NCI-H2196 treated with DMSO at 0.1 percent for 48 hours (cell line): ENCODE results near the gene NFU1.
A peak's percentile ranks its signal among the peaks of the same experiment; 100 is the strongest.

Source experiments
- DNase-seq: peaks from one replicate; lab custom pipeline; 2025; ENCODE audit not compliant: unreplicated experiment; lab: John Stamatoyannopoulos, UW

Gene NFU1

GRCh38 chr2:69436938-69437750, at the start of gene NFU1:
Gene NFU1, minus strand, starts transcription at chr2:69437435. Its CDS starts 13 bp downstream, at chr2:69437422.
- DNase-seq: peak; percentile 53

- DNase-seq: no peak
Measured at GRCh38 chr2:69483696-69484095, 46.5 kb upstream of the NFU1 start.

GRCh38 chr2:69483024-69483423, 45.8 kb upstream of the NFU1 start:
- DNase-seq: no peak

DNA sequence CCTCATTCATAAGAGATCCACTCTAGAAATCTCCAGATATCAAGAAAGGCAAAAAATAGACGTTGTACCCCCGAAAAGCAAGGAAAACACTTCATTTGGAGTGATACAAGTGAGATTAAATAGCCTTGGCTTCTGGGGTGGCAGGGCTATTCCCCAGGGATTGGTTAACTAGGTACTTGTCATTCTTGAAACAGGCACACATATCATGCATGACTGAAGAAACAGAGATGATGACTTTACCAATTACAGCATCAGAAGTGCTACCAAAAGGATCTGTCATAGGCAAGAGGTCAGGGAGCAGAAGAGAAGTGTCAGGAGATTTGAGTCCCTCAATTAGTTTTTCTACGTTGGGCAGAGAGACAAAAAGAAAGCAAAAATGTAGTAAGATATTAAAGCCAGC, 45.2 kb upstream of the NFU1 start:
- no peak for DNase-seq

GRCh38 chr2:69481421-69481820, 44.2 kb upstream of the NFU1 start:
- no peak for DNase-seq

- no peak for DNase-seq
Measured at GRCh38 chr2:69477627-69478026, 40.4 kb upstream of the NFU1 start.

DNA sequence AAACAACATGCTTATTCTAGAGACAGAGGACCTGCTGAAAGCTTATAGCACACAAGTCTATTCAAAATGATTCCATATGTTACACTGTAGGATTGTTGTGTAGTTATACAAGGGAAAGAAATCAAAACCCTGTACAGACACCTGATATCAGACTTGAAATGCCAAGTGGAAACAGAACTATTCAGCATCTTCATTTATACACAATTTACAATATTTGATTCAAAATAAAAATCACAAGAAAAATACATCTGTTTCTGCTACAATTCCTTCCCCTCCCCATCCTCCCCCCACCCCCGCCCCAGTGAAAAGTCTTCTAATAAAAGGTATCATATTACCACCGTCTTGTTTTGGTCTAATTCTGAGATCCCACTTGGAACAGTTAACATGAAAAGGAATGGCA, 37.5 kb upstream of the NFU1 start:
- no peak for DNase-seq

- DNase-seq: no peak
Measured at GRCh38 chr2:69471793-69472192, 34.6 kb upstream of the NFU1 start.

GRCh38 chr2:69470911-69471310, 33.7 kb upstream of the NFU1 start:
- no peak for DNase-seq

GRCh38 chr2:69469784-69470183, 32.5 kb upstream of the NFU1 start:
- DNase-seq: no peak

GRCh38 chr2:69469375-69469774, 32.1 kb upstream of the NFU1 start:
- DNase-seq: no peak

DNA sequence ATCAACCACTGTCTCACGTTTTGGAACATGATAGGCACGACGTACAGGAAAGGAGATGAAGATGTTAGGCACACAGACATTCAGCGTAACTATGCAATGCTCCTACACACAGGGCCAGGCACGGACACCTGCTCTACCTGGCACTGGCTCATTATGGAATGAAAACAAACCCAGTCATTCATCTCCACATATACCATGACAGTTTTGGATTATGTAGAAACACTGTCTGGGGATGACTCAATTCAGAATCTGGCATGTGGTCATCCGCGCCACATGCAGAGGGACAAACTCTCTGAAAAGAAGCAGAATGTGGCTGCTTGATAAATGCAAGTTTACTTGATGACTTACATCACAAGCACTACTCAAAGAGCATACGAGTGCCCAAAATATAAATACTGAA, 29.5 kb upstream of the NFU1 start:
- DNase-seq: no peak

DNA sequence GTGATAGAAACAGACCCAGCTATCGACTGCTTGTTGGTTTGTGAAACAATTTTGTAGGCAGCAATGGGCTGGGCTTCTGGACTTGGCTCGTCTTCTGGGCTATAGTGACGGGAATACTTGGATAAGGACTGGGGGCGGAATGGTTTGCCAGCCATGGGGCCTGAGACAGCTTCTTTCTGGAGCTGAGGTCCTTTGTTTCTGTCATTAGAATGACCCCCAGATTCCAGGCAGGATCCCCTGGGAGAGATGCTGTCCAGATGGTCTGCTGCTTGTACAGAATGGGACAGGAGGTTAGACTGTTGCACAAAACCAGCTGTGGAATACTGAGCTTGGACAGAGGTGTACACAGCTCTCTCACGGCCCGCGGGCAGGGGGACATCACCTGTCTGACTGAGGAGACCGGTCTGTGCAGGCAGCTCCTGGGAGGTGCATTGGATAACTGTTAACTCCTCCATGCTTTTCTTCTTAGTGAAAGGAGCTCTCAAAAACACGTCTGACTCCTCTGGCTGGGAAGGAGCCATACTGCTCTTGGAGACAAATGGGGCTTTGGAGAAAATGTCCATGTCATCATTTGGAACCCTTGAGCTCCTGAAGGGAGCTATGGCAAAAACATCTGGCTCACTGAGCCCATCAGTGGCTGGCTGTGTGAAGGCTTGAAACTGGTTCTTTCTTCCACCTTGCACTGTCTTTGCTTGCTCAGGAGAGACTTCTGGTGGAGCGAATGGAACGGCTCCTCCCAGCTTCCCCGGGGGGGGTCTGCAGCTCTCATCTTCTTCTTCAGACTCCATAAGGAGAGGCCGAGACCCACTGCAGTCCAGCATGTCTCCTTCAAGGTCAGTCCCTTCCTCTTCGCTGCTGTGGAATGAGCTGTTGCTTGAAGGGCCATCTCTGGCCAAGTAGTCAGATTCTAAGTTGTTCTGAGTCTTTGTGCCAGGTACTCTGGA, 28.6 kb upstream of the NFU1 start:
- no peak for DNase-seq

DNA sequence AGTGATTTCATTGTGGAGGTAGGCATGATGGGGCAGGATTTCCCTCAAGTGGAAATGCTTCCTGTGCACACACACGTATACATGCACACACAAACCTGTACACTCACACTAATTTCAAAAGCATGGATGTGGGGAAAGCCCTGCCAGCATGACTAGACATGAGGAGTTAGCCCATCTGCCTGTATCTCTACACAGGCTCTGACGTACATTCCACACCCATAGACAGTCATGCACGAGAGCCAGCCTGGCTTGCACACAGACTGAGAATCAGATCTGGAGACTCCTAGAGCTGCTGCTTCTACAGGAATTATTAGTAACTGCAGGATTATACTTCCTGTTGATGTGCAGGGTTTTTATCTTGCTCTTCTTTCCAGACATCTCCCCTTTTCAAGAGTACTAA, 27.3 kb upstream of the NFU1 start:
- no peak for DNase-seq

GRCh38 chr2:69462780-69463179, 25.5 kb upstream of the NFU1 start:
- no peak for DNase-seq

- DNase-seq: no peak
Measured at GRCh38 chr2:69461404-69461803, 24.2 kb upstream of the NFU1 start.

DNA sequence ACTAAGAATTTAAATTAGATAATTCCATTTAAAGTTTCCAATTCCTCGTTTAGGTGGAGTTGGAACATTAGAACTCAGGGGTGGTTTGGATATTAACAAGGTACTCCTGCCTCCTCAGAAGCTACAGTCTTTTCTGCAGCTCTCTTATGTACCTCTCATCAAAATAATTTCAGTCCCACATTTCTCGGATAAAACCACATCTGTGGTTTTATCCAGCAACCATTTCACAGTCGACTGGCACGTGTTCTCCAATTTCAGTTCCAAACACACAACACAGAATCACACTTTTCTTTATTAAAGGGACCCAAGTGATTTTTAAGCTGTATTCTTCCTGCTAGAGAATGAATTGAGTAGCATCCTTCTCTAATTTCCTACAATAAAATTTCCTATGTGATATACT, 22.7 kb upstream of the NFU1 start:
- no peak for DNase-seq

DNA sequence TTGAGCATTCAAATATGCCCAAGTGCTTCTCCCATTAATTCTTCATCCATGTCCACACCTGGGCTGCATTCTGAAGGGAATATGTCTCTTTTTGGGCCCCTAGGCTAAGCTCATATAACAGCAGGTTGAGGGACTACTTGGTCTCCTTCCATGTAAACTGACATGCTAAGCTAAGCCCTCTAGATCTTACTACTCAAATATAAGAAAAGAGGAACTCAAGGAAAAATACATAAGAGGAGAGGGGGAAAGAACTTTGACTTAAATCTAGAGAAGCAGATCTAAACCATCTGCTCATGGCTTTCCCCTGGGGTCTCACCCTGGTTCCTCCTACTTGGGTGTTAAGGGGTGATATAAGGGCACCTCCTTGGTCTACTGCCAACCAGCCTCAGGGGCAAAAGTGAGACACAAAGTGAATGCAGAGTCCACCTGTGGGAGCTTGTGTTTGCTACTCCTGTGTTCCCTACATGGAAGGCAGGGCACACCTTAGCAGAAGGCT, 19.8 kb upstream of the NFU1 start:
- no peak for DNase-seq

GRCh38 chr2:69456154-69456553, 18.9 kb upstream of the NFU1 start:
- DNase-seq: no peak

DNA sequence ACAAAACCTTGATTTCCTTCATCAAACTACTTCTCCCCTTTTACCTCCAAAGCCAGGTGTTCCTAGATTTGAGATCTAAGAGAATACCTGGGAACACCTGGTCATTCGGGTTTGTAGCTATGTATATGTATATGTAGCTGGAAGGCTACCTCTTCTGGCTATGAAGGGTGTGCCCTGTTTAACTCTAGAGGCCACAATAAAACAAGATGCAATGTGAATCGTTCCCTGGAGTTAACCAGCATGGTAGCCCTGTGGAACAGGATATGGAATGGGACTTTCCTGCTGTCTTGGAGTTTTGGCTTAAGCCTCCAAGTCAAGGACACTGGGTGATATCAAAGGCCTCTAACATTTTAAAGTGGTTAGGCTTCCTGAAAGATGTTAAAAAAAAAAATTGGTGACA, 17.7 kb upstream of the NFU1 start:
- no peak for DNase-seq

- DNase-seq: no peak
Measured at GRCh38 chr2:69453475-69454129, 16.4 kb upstream of the NFU1 start.
